Fibroblast of lung (primary cell): Measurements from ENCODE around the gene GDF10.

Experiments used
- EZH2 ChIP-seq: IDR thresholded peaks from 2 replicates; pipeline ENCODE4 v1.5.1; 2012; ENCODE audit warnings: low read length, control low read depth, mild to moderate bottlenecking; ENCODE audit errors: missing control alignments
- TF ChIP-seq, protein P1 (sequence below), 2 donors: IDR thresholded peaks in 1 of 2; conservative IDR thresholded peaks in 1 of 2; 1 replicate in 1 of 2; 2 replicates in 1 of 2; pipeline ENCODE4 v1.5.1; 2011 to 2012; ENCODE audit warnings: low read length in 2 of 2, control low read depth in 1 of 2, inconsistent platforms in 1 of 2, low read depth in 1 of 2, mild to moderate bottlenecking in 1 of 2

DNA sequence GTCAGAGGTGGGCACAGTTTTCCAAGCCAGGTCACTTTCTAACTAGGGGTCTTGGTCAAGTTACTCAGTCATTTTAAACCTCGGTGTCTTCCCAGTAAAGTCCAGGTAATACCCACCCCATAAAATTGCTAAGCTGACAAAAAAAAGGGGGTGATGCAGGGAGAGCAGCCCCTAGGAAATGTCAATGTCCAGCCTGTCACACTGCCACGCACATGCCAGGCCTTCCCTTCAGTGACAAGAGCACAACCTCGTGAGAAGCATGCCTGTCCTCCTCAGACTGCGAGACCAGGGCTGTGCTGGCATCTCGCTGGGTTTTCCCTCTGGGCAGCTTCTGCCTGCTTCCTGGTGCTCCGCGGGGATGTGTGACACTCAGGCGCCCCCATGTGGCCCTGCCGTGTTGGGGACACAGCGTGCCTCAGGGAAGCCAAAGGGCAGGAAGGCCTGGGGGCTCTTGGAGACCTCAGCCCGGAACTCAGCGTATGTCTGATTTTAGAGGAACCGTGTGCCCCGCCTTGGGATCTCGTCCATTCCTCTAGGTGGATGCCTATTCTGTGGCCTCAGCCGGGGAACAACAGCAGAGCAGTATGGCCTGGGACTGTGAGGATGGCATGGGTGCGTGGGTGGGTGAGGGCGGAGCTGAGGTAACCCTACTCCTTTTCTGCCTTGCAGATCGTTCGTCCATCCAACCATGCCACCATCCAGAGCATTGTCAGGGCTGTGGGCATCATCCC is 12.1 kb downstream of the GDF10 start:
- TF ChIP-seq, protein P1, sequence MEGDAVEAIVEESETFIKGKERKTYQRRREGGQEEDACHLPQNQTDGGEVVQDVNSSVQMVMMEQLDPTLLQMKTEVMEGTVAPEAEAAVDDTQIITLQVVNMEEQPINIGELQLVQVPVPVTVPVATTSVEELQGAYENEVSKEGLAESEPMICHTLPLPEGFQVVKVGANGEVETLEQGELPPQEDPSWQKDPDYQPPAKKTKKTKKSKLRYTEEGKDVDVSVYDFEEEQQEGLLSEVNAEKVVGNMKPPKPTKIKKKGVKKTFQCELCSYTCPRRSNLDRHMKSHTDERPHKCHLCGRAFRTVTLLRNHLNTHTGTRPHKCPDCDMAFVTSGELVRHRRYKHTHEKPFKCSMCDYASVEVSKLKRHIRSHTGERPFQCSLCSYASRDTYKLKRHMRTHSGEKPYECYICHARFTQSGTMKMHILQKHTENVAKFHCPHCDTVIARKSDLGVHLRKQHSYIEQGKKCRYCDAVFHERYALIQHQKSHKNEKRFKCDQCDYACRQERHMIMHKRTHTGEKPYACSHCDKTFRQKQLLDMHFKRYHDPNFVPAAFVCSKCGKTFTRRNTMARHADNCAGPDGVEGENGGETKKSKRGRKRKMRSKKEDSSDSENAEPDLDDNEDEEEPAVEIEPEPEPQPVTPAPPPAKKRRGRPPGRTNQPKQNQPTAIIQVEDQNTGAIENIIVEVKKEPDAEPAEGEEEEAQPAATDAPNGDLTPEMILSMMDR (conservative IDR thresholded peaks at IDR 0.05 in 1 of 2, IDR thresholded peaks at IDR 0.05 in 1 of 2; ENCODE audit: low read depth in 1 of 2, low read length in 2 of 2): peak; percentile 90 to 97
- TF ChIP-seq EZH2: no peak
